ENCODE measurements around the gene ANKS1B.
A peak's percentile ranks its signal among the peaks of the same experiment; 100 is the strongest.

ANKS1B gene

DNA sequence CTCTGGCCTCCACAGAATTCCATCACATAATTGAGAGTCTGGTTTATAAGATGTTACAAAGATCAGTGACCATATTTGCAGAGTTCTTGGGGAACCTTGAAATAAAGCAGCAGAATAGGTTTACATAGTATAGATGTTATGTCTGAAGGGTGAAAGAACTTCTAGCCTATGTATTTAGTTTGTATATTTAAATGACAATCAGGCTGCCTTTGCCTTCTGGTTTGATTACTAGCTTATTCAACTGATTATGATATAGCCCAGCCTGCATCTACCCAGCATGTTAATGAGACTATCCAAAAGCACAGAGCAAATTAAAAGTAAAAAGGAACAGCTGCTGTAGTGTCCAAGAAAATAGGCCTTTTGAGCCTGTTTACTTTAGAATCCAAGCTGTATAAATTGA is 1254.3 kb downstream of the ANKS1B start:
- ChIA-PET CTCF (interaction anchor here (1.2 to 6.3 kb wide), 3 partner anchors 11 to 268 kb away, joined by 5 to 31 read pairs (median 7); no protein-coding TSS in a partner anchor), POLR2A (no interaction called here)
- TF ChIP-seq, protein P1, sequence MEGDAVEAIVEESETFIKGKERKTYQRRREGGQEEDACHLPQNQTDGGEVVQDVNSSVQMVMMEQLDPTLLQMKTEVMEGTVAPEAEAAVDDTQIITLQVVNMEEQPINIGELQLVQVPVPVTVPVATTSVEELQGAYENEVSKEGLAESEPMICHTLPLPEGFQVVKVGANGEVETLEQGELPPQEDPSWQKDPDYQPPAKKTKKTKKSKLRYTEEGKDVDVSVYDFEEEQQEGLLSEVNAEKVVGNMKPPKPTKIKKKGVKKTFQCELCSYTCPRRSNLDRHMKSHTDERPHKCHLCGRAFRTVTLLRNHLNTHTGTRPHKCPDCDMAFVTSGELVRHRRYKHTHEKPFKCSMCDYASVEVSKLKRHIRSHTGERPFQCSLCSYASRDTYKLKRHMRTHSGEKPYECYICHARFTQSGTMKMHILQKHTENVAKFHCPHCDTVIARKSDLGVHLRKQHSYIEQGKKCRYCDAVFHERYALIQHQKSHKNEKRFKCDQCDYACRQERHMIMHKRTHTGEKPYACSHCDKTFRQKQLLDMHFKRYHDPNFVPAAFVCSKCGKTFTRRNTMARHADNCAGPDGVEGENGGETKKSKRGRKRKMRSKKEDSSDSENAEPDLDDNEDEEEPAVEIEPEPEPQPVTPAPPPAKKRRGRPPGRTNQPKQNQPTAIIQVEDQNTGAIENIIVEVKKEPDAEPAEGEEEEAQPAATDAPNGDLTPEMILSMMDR (IDR thresholded peaks at IDR 0.05; ENCODE audit: control extremely low read depth, extremely low read depth, low read depth, missing control alignments) = no peak
- DNase-seq (ENCODE audit: extremely low spot score) = no peak

DNA sequence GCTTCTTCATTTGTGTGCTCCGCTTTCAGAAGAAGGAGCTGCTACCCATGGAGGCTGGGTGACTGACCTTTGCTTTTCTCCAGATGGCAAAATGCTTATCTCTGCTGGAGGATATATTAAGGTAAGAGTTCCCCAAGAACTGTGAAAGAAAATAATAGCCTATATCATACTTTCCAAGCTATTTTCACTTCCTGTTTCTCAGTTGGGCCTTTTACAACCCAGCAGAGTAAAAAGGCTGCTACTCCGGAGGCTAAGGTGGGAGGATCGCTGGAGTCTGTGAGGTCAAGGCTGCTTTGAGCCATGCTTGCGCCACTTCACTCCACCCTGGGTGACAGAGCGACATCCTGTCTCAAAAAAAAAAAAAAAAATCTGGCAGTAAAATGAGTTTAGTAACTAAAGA is 1257.5 kb downstream of the ANKS1B start:
- TF ChIP-seq, protein P1 (IDR thresholded peaks at IDR 0.05; ENCODE audit: control extremely low read depth, extremely low read depth, low read depth, missing control alignments) = no peak
- no peak for DNase-seq (ENCODE audit: extremely low spot score)
- CTCF ChIA-PET = interaction anchor here (0.9 to 6.3 kb wide), 5 partner anchors 11 to 271 kb away, joined by 3 to 31 read pairs (median 3); no protein-coding TSS in a partner anchor
- POLR2A ChIA-PET = no interaction called here

DNA sequence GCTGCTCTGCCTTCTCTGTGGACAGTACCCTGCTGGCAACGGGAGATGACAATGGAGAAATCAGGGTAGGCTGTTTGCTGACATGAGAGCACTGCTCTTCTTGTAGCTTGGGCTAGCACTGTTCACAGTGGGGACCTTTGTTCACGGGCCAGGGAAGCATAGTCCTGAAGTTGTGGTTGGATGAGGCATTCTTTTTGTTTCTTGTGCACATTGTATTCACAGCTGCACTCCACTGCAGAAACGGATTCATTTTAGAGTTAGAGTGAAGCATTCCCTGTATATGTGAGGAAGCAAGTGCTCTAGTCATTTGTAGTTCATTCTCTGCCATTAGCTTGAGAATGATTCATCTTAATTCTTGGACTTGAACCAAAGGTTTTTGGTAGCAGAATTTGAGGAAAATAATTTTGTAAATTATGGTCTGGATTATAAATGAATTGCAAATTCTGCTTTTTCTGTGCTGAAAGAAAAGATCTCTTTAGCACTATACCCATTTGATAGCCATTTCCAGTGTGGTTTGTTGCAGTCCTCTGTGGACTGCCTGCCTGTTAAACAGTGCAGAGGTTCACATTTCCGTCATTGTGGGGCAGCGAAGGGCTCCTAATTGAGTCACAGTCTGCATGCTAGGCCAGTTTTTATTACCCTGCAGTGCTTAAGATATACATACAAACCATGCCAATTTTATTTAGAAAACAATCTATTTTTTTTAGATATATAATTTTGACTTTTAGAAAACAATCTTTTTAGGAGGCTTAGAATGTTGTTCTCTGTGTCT is 1259.1 kb downstream of the ANKS1B start:
- ChIA-PET POLR2A (no interaction called here), CTCF (interaction anchor here (0.8 to 2.9 kb wide), 7 partner anchors 9 to 272 kb away, joined by 3 to 21 read pairs (median 4); no protein-coding TSS in a partner anchor)
- DNase-seq (ENCODE audit: extremely low spot score) = peak; percentile 48

DNA sequence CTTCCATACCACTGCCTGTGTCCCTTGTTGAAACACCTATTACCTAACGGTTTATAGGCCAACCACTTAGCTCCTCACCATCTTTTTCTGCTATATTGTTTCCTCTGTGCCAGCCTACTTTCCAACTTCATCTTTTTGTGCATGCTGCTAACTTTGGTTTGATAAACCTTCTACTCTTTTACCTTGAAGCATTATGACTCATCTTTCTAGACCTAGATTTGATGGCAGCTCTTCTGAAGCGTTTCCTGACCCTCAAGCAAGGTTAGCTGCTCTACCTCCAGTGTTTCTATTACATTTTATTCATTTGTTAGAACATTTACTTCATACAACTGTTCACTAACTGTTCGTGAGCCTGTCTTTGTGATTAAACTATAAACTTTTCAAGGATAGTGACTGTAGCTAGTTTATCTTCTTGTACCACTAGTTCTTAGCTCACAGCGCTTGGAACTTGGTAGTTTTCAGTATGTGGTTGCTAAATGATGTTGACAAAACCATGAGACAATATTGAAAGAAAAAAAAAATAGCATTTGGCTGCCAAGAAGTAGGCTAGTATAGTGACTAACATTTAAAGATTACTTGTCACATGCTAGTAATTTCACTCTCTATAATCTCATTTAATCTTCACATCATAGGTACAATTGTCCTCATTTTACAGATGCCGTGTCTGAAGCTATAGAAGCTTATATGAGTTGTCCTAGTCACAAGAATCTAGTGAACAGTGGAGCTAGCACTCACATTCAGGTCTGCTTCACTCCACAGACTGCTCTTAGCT is 1260.2 kb downstream of the ANKS1B start:
- CTCF ChIA-PET = interaction anchor here (1.0 to 2.9 kb wide), 6 partner anchors 10 to 274 kb away, joined by 3 to 21 read pairs (median 6); no protein-coding TSS in a partner anchor
- TF ChIP-seq, protein P1 (IDR thresholded peaks at IDR 0.05; ENCODE audit: control extremely low read depth, extremely low read depth, low read depth, missing control alignments) = no peak
- POLR2A ChIA-PET = no interaction called here
- DNase-seq (ENCODE audit: extremely low spot score) = no peak

More for the DNA sequence above, 1259.1 kb downstream of the ANKS1B start:
- TF ChIP-seq, protein P1 (IDR thresholded peaks at IDR 0.05; ENCODE audit: control extremely low read depth, extremely low read depth, low read depth, missing control alignments) = peak; percentile 65

DNA sequence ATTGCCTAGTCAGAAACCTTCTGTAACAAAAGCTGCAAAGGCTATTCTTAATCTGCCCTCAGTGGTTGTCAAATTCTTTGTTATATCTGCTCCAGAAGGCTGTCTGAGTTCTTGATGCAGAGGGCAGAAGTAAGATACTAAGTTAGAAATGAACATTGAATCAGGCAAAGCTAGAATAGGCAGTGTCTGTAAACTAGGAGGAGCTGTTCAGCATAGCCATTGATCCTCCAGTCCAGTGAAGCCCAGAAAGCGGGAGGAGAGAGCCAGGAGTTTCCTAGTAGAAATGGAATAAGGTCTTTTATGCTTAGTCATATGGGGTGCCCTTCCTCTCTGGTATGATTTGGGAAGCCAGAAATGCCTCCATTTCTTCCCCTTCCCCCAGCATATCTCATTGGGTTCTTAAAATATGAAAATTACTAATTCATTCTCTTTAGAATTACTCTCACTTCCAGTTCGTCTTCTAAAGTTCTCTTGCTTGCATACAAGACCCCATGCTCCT is 1263.5 kb downstream of the ANKS1B start:
- no peak for DNase-seq (ENCODE audit: extremely low spot score)
- TF ChIP-seq, protein P1 (IDR thresholded peaks at IDR 0.05; ENCODE audit: control extremely low read depth, extremely low read depth, low read depth, missing control alignments) = no peak
- POLR2A ChIA-PET = no interaction called here
- CTCF ChIA-PET = interaction anchor here (0.6 to 3.2 kb wide), 6 partner anchors 10 to 278 kb away, joined by 3 to 15 read pairs (median 4); no protein-coding TSS in a partner anchor

All from GM10248 (cell line).